ENCODE data around the gene TRIM59.
"Not testable (repeated sequence)": the region's sequence is repeated elsewhere in the genome, so short reads cannot be mapped to it uniquely, and the experiment has no call there.

Gene TRIM59

DNA sequence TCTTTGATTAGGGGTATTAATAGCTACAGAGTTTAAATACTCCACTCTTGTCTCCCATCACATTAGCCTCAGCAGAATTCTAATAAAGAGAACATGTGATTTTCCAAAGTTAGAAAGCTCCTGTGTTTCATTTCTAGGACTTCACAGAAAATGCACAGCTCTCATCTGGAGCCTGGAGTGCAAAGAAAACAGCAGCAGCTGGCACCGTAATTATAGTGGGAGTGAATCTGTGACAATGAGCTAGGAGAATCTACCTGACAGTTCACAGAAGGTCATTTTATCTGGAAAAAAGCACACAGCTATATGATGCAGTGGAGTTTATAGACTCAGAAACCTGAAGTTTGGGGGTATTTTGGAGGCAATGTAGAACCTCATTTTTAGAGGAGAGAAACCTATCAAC lies 5.4 kb upstream of the TRIM59 start:
- peak; percentile 79 for DNase-seq

DNA sequence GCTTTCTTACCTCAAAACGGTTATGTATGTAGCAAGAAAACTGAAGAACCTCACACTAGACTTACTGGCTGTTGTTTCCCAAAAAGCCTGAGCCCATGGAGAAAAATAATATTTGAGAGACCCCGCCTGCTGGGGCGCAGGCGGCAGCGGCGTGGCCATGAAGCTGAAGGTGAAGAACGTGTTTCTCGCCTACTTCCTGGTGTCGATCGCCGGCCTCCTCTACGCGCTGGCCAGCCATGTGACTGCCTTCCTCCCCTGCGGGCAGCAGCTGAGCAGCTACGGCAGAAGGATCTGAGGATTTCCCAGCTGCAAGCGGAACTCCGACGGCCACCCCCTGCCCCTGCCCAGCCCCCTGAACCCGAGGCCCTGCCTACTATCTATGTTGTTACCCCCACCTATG lies 2.7 kb upstream of the TRIM59 start:
- not testable (repeated sequence) for DNase-seq

- no peak for DNase-seq
These were observed 2.0 kb upstream of the TRIM59 start for GRCh38 chr3:160451602-160452001.

- no peak for DNase-seq
These were observed 1.3 kb upstream of the TRIM59 start for GRCh38 chr3:160450846-160451245.

DNA sequence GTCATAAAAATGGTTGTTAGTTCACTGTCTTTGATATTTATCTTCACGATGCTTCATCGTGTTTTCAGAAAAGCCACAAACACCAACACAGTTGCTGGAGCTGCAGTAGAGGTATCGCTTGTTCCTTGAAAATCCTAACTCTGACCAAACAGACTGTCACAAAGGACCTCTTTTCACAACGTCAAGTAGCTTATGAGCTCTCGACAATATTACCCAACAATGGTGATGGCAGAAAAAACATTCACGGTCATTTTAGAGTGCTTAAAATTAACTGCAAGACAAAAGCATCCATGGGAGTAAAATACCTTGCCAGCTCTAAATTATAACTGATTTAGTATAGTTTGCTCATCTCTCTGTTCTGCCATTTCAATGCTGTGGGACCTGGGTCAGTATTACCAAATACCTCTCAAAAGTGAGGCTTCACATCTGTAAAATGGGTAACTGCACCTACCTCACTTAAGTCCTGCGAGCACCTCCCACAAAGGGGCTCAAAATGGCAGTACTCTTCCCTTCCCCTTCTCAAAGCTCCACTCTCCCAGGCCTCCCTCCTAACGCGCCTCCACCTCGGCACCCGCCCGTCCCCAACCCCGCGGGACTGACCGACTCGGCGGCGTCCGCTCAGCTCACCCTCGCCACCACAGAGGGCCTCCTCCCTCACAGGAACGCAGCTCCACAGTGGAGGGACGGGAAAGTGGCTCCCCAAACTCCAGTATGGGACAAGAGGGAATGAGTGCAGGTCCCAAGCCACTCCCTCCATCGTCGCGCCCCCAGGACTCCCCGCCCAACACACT lies 546 bp downstream of the TRIM59 start:
- DNase-seq, result peak; percentile 80

DNA sequence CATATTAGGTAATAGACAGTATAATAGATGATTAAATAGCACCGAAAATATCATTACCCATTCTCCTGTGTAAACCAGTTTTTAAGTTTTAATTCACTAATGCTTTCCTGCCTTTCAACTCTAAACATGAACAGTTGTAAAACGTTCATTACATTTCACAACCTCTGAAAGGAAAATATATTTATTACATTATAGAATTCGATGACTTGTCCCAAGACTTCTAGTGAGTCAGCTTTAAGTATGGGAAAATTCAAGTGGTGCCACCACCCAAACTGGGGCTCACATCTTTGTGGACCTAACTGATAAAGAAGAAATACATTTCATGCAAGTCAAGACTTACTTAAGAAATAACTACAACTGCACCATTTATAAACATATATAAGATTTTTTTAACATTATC lies 2.0 kb downstream of the TRIM59 start:
- DNase-seq, result no peak

- DNase-seq, result no peak
These were observed 3.0 kb downstream of the TRIM59 start for GRCh38 chr3:160446522-160447056.

- DNase-seq, result no peak
These were observed 3.7 kb downstream of the TRIM59 start for GRCh38 chr3:160445854-160446253.

DNA sequence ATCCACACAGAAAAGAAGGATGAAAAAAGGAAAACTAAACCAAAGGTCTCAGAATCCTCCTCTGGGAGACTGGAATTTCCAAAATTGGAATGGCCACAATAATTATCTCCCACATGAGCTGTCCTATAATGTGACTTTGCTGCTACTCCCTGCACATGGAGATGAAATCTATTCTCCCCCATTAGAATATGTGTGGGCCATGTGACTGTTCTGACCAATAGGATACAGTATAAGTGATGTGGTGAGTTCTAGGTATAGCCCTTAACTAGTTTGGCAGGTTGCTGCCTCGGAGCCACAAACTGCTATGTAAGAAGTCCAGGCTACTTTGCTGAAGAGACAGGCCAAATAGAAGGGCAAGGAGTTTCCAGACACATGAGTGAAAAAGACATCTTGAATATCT lies 5.2 kb downstream of the TRIM59 start:
- DNase-seq, result no peak

GRCh38 chr3:160440687-160441086 lies 8.9 kb downstream of the TRIM59 start:
- DNase-seq, result no peak

- no peak for DNase-seq
These were observed 12.5 kb downstream of the TRIM59 start for GRCh38 chr3:160437083-160437455.

GRCh38 chr3:160435747-160436146 lies 13.8 kb downstream of the TRIM59 start:
- DNase-seq, result no peak

GRCh38 chr3:160435095-160435494 lies 14.5 kb downstream of the TRIM59 start:
- no peak for DNase-seq

- no peak for DNase-seq
These were observed 15.5 kb downstream of the TRIM59 start for GRCh38 chr3:160434071-160434470.

DNA sequence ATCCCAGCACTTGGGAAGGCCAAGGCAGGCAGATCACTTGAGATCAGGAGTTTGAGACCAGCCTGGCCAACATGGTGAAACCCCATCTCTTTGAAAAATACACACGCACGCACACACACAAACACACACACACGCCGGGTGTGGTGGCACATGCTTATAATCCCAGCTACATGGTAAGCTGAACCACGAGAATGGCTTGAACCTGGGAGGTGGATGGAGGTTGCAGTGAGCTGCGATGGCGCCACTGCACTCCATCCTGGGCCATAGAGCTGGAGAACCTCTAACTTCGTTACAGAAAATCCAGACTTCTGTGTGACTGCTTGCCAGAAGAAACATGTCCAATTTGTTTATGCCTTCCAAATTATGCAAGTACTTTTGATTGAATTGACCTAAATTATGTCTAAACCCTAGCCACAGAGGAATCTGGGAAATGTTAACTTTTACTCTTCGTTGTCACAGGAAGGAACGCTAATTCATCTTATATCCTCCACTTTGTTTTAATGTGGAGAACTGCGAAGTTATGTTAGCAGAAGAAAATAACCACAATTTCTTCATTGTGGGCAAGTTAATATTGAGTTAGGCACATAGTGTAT lies 21.7 kb downstream of the TRIM59 start:
- DNase-seq, result no peak

DNA sequence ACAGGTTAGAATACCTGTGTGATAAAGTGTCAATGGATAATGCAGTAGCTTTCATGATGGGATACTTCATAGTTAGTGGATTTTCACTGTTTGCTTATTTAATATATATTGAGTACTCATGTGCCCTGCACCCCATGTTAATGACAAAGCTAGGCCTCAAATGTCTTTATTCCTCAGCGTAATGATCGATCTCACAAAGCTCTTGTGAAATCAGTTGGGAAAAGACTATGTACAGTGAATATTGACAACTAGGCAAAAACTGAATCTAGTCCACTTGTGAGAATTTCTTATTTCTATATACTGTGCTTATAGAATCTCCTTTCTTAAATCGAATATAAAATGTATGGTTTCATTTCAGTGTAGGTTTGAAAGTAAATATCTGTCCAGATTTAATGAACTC lies 32.3 kb downstream of the TRIM59 start:
- no peak for DNase-seq

GRCh38 chr3:160413613-160414248 lies 35.9 kb downstream of the TRIM59 start:
- peak; percentile 70 for DNase-seq

DNA sequence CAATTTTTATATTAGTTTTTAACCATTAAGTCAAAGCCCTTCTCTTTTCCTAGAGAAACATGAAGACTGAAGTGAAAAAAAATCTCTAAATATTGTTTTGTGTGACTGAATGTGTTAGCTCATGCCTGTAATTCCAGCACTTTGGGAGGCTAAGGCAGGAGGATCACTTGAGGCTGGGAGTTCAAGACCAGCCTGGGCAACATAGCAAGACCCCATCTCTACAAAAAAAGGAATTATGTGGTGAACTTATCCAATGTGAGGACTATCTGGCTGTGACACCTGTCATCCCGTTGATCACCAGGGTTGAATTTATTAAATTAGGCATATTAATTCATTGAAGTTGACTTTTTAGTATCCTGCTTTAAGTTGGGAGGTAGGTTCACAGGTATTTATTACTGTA lies 37.1 kb downstream of the TRIM59 start:
- DNase-seq, result no peak

GRCh38 chr3:160409812-160410610 lies 39.6 kb downstream of the TRIM59 start:
- no peak for DNase-seq

DNA sequence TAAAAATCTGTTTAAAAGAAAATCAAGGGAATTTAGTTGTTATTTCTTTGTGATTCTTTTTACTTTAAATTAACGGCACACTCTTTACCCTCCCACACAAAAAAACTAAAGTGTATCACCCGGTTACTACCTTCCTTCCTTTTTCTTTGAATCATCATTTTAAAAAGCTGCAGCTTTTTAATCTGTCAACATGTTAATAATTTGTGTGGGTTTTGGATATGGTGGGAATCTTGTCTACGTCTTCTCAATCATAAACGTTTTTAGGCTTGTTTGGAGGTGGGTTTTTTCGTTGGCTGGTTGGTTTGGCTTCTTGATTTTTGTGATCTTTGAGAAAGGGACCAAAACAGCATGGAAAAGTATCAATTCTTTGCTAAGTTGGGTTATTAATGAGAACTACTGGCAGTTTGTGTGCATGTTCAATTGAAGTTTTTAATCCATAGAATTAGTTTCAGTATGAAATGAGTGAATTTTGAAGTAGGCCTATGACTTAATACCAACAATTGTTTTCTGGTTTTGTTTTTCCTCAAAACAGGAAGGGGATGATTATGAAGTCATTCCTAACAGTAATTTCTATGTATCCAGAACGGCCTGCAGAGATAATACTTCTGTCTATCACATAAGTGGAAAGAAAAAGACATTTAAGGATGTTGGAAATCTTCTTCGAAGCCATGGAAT lies 45.7 kb downstream of the TRIM59 start:
- DNase-seq, result no peak

- peak; percentile 7 for DNase-seq
These were observed 46.5 kb downstream of the TRIM59 start for GRCh38 chr3:160403028-160403545.

All from NCI-H69 (cell line).